Muscle of leg (tissue), 11 donors: Measurements from ENCODE around the gene MYO5C. TPM values are rescaled to one million over a fixed set of nuclear protein-coding genes. Genes with fewer than 3 reads are reported as not detected.

Experiments
- DNase-seq: peaks from one replicate; pipeline ENCODE4 v3.0.0; 2013
- H3K27ac ChIP-seq: one replicate; pipeline ENCODE4 v1.5.1; 2013; ENCODE audit warnings: mild to moderate bottlenecking, low read length, control low read depth
- H3K27me3 ChIP-seq: one replicate; pipeline ENCODE4 v1.6.1; 2013; ENCODE audit warnings: low read length; ENCODE audit not compliant: control insufficient read depth, insufficient read depth
- H3K36me3 ChIP-seq: one replicate; pipeline ENCODE4 v1.6.1; 2013; ENCODE audit warnings: low read length; ENCODE audit not compliant: control insufficient read depth, insufficient read depth
- H3K4me1 ChIP-seq: one replicate; pipeline ENCODE4 v1.6.1; 2013; ENCODE audit warnings: low read length; ENCODE audit not compliant: control insufficient read depth, insufficient read depth
- H3K4me3 ChIP-seq: one replicate; pipeline ENCODE4 v1.5.1; 2013; ENCODE audit warnings: low read length, control low read depth
- H3K9me3 ChIP-seq: replicated peaks from 2 replicates; pipeline ENCODE4 v1.6.1; 2013; ENCODE audit warnings: low read depth, low read length; ENCODE audit not compliant: control insufficient read depth
- WGBS: methylation state at CpG from one replicate; pipeline ENCODE4 v1.1.5; 2013; ENCODE audit warnings: missing lambda C conversion rate; ENCODE audit not compliant: insufficient coverage; 5-methylcytosine and 5-hydroxymethylcytosine counted together
- polyA plus RNA-seq, 8 donors: library from polyadenylated mRNA; unstranded; fragments of 120-200 nt; gene quantifications; one replicate each; pipeline versions ENCODE4 v1.2.1 to v1.2.3, GENCODE V29; 2013; ENCODE audit warnings: inconsistent platforms in 1 of 8, low replicate concordance in 1 of 8; ENCODE audit not compliant: insufficient read length in 8 of 8, insufficient read depth in 1 of 8
- total RNA-seq: library from RNA; stranded (reverse); fragments of 120-200 nt; gene quantifications from one replicate; pipeline ENCODE4 v1.2.4, GENCODE V29; 2013

Gene MYO5C
- total and polyA plus RNA-seq, 9 donors, result 4.9 to 12.4 (median 6.0) TPM

- Histone ChIP-seq H3K36me3 (no peaks in the 10 kb centered on the region), H3K9me3 (no peaks in the 10 kb centered on the region), H3K4me1 (peaks cover 2% of the 10 kb centered on the region), H3K27ac (no peak overlapping the region), H3K27me3 (no peaks in the 10 kb centered on the region), H3K4me3 (no peak overlapping the region)
- DNase-seq, result no peak
- WGBS, result 83% methylated on average over 3 of the region's 3 CpGs
These were observed 39.0 kb upstream of the MYO5C start for GRCh38 chr15:52334491-52335160.

- DNase-seq, result peak; percentile 43
- Histone ChIP-seq H3K36me3 (peaks cover 4% of the 10 kb centered on the region), H3K4me3 (no peak overlapping the region), H3K27me3 (no peaks in the 10 kb centered on the region), H3K4me1 (no peaks in the 10 kb centered on the region), H3K9me3 (no peaks in the 10 kb centered on the region), H3K27ac (no peak overlapping the region)
- WGBS, result 16% methylated on average over 2 of the region's 6 CpGs
These were observed 36.1 kb upstream of the MYO5C start for GRCh38 chr15:52331490-52332240.

GRCh38 chr15:52329987-52330386 is 34.4 kb upstream of the MYO5C start:
- no peaks in the 10 kb centered on the region for H3K9me3 ChIP-seq
- H3K27me3 ChIP-seq, result no peaks in the 10 kb centered on the region
- no peak for DNase-seq
- H3K36me3 ChIP-seq, result peaks cover 4% of the 10 kb centered on the region
- H3K27ac ChIP-seq, result no peak overlapping the region
- H3K4me3 ChIP-seq, result no peak overlapping the region
- no CpG with 5 or more reads among the region's 1 CpG for WGBS
- no peaks in the 10 kb centered on the region for H3K4me1 ChIP-seq

- WGBS, result 82% methylated on average over 1 of the region's 2 CpGs
- H3K36me3 ChIP-seq, result peaks cover 4% of the 10 kb centered on the region
These were observed 33.5 kb upstream of the MYO5C start for GRCh38 chr15:52329150-52329549.

GRCh38 chr15:52328680-52329079 is 33.1 kb upstream of the MYO5C start:
- no peak for DNase-seq
- WGBS, result 88% methylated on average over 2 of the region's 2 CpGs
- Histone ChIP-seq H3K9me3 (no peaks in the 10 kb centered on the region), H3K4me1 (no peaks in the 10 kb centered on the region), H3K36me3 (peaks cover 4% of the 10 kb centered on the region), H3K27me3 (no peaks in the 10 kb centered on the region), H3K4me3 (no peak overlapping the region), H3K27ac (no peak overlapping the region)

More at GRCh38 chr15:52329150-52329549, 33.5 kb upstream of the MYO5C start:
- Histone ChIP-seq H3K27ac (no peak overlapping the region), H3K9me3 (no peaks in the 10 kb centered on the region), H3K4me1 (no peaks in the 10 kb centered on the region), H3K27me3 (no peaks in the 10 kb centered on the region), H3K4me3 (no peak overlapping the region)
- DNase-seq, result no peak

- H3K4me1 ChIP-seq, result no peaks in the 10 kb centered on the region
- H3K36me3 ChIP-seq, result peaks cover 4% of the 10 kb centered on the region
- no peak for DNase-seq
- no CpG with 5 or more reads among the region's 2 CpGs for WGBS
- no peak overlapping the region for H3K27ac ChIP-seq
- H3K4me3 ChIP-seq, result no peak overlapping the region
- H3K9me3 ChIP-seq, result no peaks in the 10 kb centered on the region
- H3K27me3 ChIP-seq, result no peaks in the 10 kb centered on the region
These were observed 31.2 kb upstream of the MYO5C start for GRCh38 chr15:52326756-52327155.

- H3K27me3 ChIP-seq, result no peaks in the 10 kb centered on the region
- peaks cover 7% of the 10 kb centered on the region for H3K36me3 ChIP-seq
- H3K4me1 ChIP-seq, result no peaks in the 10 kb centered on the region
- H3K27ac ChIP-seq, result no peak overlapping the region
- no peaks in the 10 kb centered on the region for H3K9me3 ChIP-seq
- 13% methylated on average over 1 of the region's 1 CpG for WGBS
- DNase-seq, result no peak
- no peak overlapping the region for H3K4me3 ChIP-seq
These were observed 28.5 kb upstream of the MYO5C start for GRCh38 chr15:52324109-52324508.

- H3K4me1 ChIP-seq, result no peaks in the 10 kb centered on the region
- H3K27ac ChIP-seq, result no peak overlapping the region
- no peak overlapping the region for H3K4me3 ChIP-seq
- H3K36me3 ChIP-seq, result peaks cover 11% of the 10 kb centered on the region
- DNase-seq, result no peak
- H3K9me3 ChIP-seq, result no peaks in the 10 kb centered on the region
- 88% methylated on average over 6 of the region's 13 CpGs for WGBS
- no peaks in the 10 kb centered on the region for H3K27me3 ChIP-seq
These were observed 23.3 kb upstream of the MYO5C start for GRCh38 chr15:52318729-52319500.

GRCh38 chr15:52317688-52318087 is 22.1 kb upstream of the MYO5C start:
- WGBS, result 100% methylated on average over 1 of the region's 2 CpGs
- no peaks in the 10 kb centered on the region for H3K27me3 ChIP-seq
- no peak overlapping the region for H3K4me3 ChIP-seq
- H3K36me3 ChIP-seq, result peaks cover 11% of the 10 kb centered on the region
- no peak overlapping the region for H3K27ac ChIP-seq
- H3K4me1 ChIP-seq, result no peaks in the 10 kb centered on the region
- H3K9me3 ChIP-seq, result no peaks in the 10 kb centered on the region
- DNase-seq, result no peak

GRCh38 chr15:52317022-52317421 is 21.4 kb upstream of the MYO5C start:
- WGBS, result no CpG with 5 or more reads among the region's 2 CpGs
- Histone ChIP-seq H3K36me3 (peaks cover 11% of the 10 kb centered on the region), H3K27me3 (no peaks in the 10 kb centered on the region), H3K4me1 (no peaks in the 10 kb centered on the region), H3K4me3 (no peak overlapping the region), H3K27ac (no peak overlapping the region), H3K9me3 (no peaks in the 10 kb centered on the region)
- no peak for DNase-seq
